Measurements from ENCODE around the gene PLK2.

DNA sequence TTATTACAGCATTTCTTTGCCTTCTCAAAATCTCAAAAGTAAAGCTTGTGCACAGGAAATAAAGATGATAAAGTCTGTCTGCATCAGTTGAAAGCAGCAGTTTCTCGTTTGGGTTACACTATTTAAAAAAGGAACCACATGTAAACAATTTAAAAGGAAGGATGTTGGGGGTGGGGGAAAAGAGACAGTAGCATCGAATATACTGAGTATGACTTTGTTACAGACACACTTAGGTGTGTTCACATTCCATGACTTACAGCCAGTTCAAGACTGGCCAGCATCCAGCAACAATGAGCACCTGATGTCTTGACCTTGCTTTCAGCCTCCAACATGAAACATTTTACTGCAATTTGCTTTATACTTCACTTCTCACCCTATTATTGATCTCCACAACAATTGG, 40.1 kb upstream of the PLK2 start:
- TF ChIP-seq, protein P1, sequence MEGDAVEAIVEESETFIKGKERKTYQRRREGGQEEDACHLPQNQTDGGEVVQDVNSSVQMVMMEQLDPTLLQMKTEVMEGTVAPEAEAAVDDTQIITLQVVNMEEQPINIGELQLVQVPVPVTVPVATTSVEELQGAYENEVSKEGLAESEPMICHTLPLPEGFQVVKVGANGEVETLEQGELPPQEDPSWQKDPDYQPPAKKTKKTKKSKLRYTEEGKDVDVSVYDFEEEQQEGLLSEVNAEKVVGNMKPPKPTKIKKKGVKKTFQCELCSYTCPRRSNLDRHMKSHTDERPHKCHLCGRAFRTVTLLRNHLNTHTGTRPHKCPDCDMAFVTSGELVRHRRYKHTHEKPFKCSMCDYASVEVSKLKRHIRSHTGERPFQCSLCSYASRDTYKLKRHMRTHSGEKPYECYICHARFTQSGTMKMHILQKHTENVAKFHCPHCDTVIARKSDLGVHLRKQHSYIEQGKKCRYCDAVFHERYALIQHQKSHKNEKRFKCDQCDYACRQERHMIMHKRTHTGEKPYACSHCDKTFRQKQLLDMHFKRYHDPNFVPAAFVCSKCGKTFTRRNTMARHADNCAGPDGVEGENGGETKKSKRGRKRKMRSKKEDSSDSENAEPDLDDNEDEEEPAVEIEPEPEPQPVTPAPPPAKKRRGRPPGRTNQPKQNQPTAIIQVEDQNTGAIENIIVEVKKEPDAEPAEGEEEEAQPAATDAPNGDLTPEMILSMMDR (IDR thresholded peaks at IDR 0.05 in 8 of 11, conservative IDR thresholded peaks at IDR 0.05 in 3 of 11), result no peak
- TF ChIP-seq POLR2A (IDR thresholded peaks at IDR 0.05), result no peak

All from spleen (tissue), 7 donors.